ENCODE data around the gene LY6G6C.

The LY6G6C gene

GRCh38 chr6:31706599-31706998 lies 14.9 kb downstream of the LY6G6C start, which contains the start of gene LY6G6F:
Gene LY6G6F, plus strand, starts transcription at chr6:31706866. Its CDS starts 41 bp downstream, at chr6:31706907.
- no peak for DNase-seq (ENCODE audit: low spot score)

GRCh38 chr6:31705931-31706330 lies 15.6 kb downstream of the LY6G6C start:
- no peak for DNase-seq (ENCODE audit: low spot score)

GRCh38 chr6:31702819-31703716 lies 18.5 kb downstream of the LY6G6C start, which contains the start of gene ABHD16A:
Gene ABHD16A, minus strand, starts transcription at chr6:31703324. Its CDS starts 43 bp downstream, at chr6:31703281.
- peak; percentile 100 for DNase-seq (ENCODE audit: low spot score)

GRCh38 chr6:31702405-31702818 lies 19.1 kb downstream of the LY6G6C start:
- DNase-seq (ENCODE audit: low spot score) = peak; percentile 54

GRCh38 chr6:31701666-31702404 lies 19.7 kb downstream of the LY6G6C start:
- DNase-seq (ENCODE audit: low spot score) = no peak

- no peak for DNase-seq (ENCODE audit: low spot score)
These were observed 20.7 kb downstream of the LY6G6C start for GRCh38 chr6:31700740-31701401.

- DNase-seq (ENCODE audit: low spot score) = no peak
These were observed 24.0 kb downstream of the LY6G6C start for GRCh38 chr6:31697555-31697954.

GRCh38 chr6:31693535-31693934 lies 28.0 kb downstream of the LY6G6C start:
- DNase-seq (ENCODE audit: low spot score) = no peak

- DNase-seq (ENCODE audit: low spot score) = no peak
These were observed 28.7 kb downstream of the LY6G6C start for GRCh38 chr6:31692886-31693285.

- no peak for DNase-seq (ENCODE audit: low spot score)
These were observed 29.2 kb downstream of the LY6G6C start for GRCh38 chr6:31692353-31692752.

GRCh38 chr6:31691564-31692108 lies 29.9 kb downstream of the LY6G6C start:
- no peak for DNase-seq (ENCODE audit: low spot score)

- no peak for DNase-seq (ENCODE audit: low spot score)
These were observed 30.5 kb downstream of the LY6G6C start for GRCh38 chr6:31691078-31691463.

- no peak for DNase-seq (ENCODE audit: low spot score)
These were observed 31.1 kb downstream of the LY6G6C start for GRCh38 chr6:31690231-31691077.

- peak; percentile 61 for DNase-seq (ENCODE audit: low spot score)
These were observed 32.1 kb downstream of the LY6G6C start for GRCh38 chr6:31689249-31690110.

- no peak for DNase-seq (ENCODE audit: low spot score)
These were observed 33.5 kb downstream of the LY6G6C start for GRCh38 chr6:31687860-31688693.

- DNase-seq (ENCODE audit: low spot score) = no peak
These were observed 34.2 kb downstream of the LY6G6C start for GRCh38 chr6:31687321-31687720.

GRCh38 chr6:31686483-31686882 lies 35.1 kb downstream of the LY6G6C start:
- no peak for DNase-seq (ENCODE audit: low spot score)

- DNase-seq (ENCODE audit: low spot score) = no peak
These were observed 38.0 kb downstream of the LY6G6C start for GRCh38 chr6:31683591-31683990.

GRCh38 chr6:31681135-31681671 lies 40.3 kb downstream of the LY6G6C start:
- peak; percentile 67 for DNase-seq (ENCODE audit: low spot score)
